Stimulated activated CD8-positive, alpha-beta memory T cell treated with anti-CD3 and anti-CD28 coated beads, Interleukin-15, amount 100 ng/mL, for 4 hours (primary cell): Measurements from ENCODE around the gene SRPK2.
"Not testable (repeated sequence)": the region's sequence is repeated elsewhere in the genome, so short reads cannot be mapped to it uniquely, and the experiment has no call there.

Source experiments
- DNase-seq, 2 donors: peaks; one replicate each; pipeline ENCODE4 v3.0.0-alpha.2; 2020; ENCODE audit warnings: low read depth in 2 of 2

SRPK2 gene

DNA sequence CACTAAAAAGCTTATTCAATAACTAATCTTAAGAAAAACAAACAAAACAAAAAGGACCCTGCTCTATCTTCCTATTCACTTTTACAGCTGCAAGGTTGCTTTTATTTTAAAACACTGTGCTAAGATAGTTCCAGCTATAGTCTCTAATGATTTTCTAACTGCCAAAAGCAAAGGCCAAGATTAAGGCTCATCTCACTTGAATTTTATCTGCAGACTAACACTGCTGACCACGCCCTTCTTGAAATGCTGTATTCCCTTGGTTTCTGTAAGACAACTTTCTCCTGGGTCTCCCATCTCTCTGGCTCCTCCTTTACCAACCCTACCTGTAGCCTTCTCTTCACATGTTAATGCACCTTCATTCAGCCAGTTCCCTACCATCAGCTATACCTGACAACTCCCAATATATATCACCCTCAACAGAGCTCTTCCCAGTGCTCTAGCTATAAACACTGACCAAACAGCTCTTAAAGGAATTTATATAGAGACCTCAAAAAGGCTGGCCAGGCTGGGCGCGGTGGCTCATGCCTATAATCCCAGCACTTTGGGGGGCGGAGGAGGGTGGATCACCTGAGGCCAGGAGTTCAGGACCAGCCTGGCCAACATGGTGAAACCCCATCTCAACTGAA lies 11.7 kb downstream of the SRPK2 start:
- no peak for DNase-seq

- no peak for DNase-seq
Observed at GRCh38 chr7:105369944-105370343, 18.8 kb downstream of the SRPK2 start.

DNA sequence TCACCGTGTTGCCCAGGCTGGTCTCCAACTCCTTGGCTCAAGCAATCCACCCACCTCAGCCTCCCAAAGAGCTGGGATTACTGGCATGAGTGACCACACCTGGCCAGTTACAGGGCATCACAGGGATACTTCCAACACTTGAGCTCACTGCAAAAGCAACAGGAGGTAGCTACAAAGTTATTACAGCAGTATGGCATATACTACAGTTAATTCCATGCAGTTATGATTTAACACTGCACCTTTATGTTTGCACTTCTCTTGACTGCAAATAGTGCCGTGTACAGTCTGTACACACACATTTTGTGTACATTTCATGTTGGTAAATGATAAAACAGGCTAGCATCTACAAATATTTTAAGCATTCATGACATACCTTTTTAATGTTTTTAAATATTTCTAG lies 21.3 kb downstream of the SRPK2 start:
- no peak for DNase-seq

DNA sequence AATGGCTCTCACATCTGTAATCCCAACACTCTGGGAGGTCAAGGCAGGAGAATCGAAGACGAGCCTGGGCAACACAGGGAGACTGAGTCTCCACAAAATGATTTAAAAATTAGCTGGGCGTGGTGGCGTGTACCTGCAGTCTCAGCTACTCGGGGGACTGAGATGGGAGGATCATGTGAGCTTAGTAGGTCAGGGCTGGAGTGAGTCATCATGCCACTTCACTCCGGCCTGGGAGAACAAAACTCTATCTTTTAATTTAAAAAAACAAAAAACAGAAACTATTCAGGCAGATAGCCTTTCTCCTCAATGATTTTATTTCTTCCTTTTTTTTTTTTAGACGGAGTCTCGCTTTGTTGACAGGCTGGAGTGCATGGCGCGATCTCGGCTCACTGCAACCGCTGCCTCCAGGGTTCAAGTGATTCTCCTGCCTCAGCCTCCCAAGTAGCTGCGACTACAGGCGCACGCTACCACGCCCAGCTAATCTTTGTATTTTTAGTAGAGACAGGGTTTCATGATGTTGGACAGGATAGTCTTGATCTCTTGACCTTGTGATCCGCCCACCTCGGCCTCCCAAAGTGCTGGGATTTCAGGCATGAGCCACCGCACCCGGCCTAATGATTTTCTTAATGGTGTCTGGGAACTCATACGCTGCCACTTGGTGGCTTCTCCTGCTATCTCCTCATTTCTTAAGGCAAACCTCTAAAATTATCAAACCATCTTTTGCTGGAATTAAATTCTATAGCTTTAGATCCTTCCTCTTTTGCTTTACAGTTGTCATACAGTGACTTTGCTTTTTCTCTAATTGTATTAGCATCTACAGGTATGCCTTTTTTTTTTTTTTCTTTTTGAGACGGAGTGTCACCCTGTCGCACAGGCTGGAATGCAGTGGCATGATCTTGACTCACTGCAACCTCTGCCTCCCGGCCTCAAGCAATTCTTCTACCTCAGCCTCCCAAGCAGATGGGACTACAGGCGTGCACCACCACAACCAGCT lies 22.9 kb downstream of the SRPK2 start:
- no peak for DNase-seq

GRCh38 chr7:105364684-105365083 lies 24.0 kb downstream of the SRPK2 start:
- no peak for DNase-seq

GRCh38 chr7:105363657-105364056 lies 25.1 kb downstream of the SRPK2 start:
- not testable (repeated sequence) for DNase-seq

DNA sequence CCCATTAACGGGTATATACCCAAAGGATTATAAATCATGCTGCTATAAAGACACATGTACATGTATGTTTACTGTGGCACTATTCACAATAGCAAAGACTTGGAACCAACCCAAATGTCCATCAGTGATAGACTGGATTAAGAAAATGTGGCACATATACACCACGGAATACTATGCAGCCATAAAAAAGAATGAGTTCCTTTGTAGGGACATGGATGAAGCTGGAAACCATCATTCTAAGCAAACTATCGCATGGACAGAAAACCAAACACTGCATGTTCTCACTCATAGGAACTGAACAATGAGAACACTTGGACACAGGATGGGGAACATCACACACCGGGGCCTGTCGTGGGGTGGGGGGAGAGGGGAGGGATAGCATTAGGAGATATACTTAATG lies 26.0 kb downstream of the SRPK2 start:
- not testable (repeated sequence) for DNase-seq

DNA sequence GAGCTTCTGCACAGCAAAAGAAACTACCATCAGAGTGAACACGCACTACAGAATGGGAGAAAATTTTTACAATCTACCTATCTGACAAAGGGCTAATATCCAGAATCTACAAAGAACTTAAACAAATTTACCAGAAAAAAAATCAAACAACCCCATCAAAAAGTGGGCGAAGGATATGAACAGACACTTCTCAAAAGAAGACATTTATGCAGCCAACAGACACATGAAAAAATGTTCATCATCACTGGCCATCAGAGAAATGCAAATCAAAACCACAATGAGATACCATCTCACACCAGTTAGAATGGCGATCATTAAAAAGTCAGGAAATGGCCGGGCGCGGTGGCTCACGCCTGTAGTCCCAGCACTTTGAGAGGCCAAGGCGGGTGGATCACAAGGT lies 26.7 kb downstream of the SRPK2 start:
- DNase-seq = not testable (repeated sequence)

DNA sequence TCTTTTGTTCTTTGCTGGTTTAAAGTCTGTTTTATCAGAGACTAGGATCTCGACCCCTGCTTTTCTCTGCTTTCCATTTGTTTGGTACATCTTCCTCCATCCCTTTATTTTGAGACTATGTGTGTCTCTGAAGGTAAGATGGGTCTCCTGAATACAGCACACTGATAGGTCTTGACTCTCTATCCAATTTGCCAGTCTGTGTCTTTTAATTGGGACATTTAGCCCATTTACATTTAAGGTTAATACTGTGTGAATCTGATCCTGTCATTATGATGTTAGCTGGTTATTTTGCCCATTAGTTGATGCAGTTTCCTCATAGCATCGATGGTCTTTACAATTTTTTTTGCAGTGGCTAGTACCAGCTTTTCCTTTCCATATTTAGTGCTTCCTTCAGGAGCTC lies 28.6 kb downstream of the SRPK2 start:
- not testable (repeated sequence) for DNase-seq

DNA sequence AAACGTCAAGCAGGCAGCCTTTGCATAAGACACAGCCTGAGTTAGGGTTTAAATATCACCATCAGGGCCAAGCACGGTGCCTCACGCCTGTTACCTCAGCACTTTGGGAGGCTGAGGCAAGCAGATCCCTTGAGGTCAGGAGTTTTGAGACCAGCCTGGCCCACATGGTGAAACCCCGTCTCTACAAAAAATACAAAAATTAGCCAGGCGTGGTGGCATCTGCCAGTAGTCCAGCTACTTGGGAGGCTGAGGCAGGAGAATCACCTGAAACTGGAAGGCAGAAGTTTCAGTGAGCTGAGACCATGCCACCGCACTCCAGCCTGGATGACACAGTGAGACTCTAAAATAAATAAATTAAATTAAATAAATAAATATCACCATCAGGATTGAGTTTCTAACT lies 33.0 kb downstream of the SRPK2 start:
- no peak for DNase-seq

- DNase-seq = no peak
Observed at GRCh38 chr7:105354383-105354782, 34.3 kb downstream of the SRPK2 start.

GRCh38 chr7:105353752-105354328 lies 34.9 kb downstream of the SRPK2 start:
- DNase-seq = no peak

- no peak for DNase-seq
Observed at GRCh38 chr7:105352901-105353668, 35.6 kb downstream of the SRPK2 start.

GRCh38 chr7:105352018-105352612 lies 36.6 kb downstream of the SRPK2 start:
- peak; percentile 27 to 41 for DNase-seq

- no peak for DNase-seq
Observed at GRCh38 chr7:105350906-105351305, 37.8 kb downstream of the SRPK2 start.

GRCh38 chr7:105348177-105348576 lies 40.5 kb downstream of the SRPK2 start:
- not testable (repeated sequence) for DNase-seq

GRCh38 chr7:105346593-105347322 lies 42.0 kb downstream of the SRPK2 start:
- no peak for DNase-seq

GRCh38 chr7:105346138-105346537 lies 42.6 kb downstream of the SRPK2 start:
- DNase-seq = no peak

DNA sequence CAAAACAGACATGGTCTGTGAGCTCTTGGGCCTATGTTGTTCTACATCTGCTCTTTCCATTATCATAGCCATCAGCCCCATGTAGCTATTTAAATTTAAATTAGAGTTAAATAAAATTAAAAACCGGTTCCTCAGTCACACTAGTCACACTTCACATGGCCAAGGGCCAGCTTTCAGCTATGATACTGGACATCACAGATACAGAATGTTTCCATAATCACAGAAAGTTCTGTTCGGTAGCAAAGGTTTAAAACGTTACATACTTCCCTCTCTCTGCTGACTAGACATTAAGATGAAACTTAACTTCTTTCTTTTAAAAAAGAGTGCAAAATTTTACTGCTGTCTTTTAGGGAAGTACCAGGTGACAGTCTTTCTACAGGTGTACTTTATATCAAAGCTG lies 43.0 kb downstream of the SRPK2 start:
- DNase-seq = no peak

DNA sequence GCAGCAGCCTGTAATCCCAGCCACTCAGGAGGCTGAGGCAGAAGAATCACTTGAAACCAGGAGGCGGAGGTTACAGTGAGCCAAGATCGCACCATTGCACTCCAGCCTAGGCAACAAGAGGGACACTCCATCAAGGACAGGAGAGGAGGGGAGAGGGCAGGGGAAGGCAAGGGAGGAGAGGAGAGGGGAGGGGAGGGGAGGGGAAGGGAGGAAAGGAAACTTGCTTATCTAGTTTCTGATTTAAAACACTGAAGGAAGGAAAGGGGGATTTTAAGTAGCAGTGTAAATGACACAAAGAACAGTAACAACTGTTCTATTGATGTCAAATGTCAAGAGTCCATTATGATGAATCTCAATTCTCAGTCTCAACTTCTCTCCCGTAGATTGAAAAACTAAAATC lies 43.7 kb downstream of the SRPK2 start:
- DNase-seq = no peak
